OCI-LY7 (cell line): ENCODE results near the gene TMEM31.

ENCODE experiments used
- CTCF ChIP-seq: fragments of 200-600 bp; sonication (generic); conservative IDR thresholded peaks from 2 replicates; pipeline ENCODE4 v1.5.1; 2014; ENCODE audit warnings: mild to moderate bottlenecking, antibody characterized with exemption, low read length, moderate library complexity, mixed read lengths
- EZH2phosphoT487 ChIP-seq: fragments of 200-600 bp; sonication (generic); IDR thresholded peaks from 2 replicates; pipeline ENCODE4 v1.6.1; 2018; ENCODE audit warnings: low read depth, borderline replicate concordance, mild to moderate bottlenecking, mixed run types, antibody characterized with exemption, low read length, moderate library complexity, mixed read lengths

GRCh38 chrX:103697687-103698086 is 13.0 kb upstream of the TMEM31 start:
- TF ChIP-seq CTCF (no peak), EZH2phosphoT487 (no peak)
